Stimulated activated CD8-positive, alpha-beta memory T cell treated with anti-CD3 and anti-CD28 coated beads, Interleukin-12 subunit alpha, Interleukin-12 subunit beta, amount 100 ng/mL, for 4 hours (primary cell): ENCODE results near the gene SERPINB3.
"Not testable (repeated sequence)": the region's sequence is repeated elsewhere in the genome, so short reads cannot be mapped to it uniquely, and the experiment has no call there.

Source experiments
- DNase-seq: peaks from one replicate; pipeline ENCODE4 v3.0.0-alpha.2; 2020; ENCODE audit warnings: low read depth

Gene SERPINB3

DNA sequence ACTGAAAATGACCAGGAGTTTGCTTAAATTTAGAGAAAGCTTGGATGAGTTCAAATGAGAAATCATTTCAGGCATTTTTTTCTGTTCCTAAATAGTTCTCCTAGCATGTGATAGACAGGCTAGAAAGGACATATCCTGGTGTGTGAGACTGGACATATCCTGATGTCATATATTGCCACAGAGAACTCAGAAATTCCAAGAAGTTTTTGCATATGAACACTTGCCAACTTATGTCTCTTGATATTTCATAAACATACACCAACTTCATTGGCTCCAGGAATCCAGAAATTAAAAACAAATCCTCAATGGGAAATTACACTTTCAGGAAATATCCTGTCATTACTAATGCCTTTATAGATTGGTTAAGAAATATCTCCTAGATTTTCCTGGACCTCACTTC, 14.8 kb downstream of the SERPINB3 start:
- no peak for DNase-seq

- not testable (repeated sequence) for DNase-seq
Measured at GRCh38 chr18:63644694-63645093, 17.0 kb downstream of the SERPINB3 start.

GRCh38 chr18:63644142-63644541, 17.6 kb downstream of the SERPINB3 start, which contains the start of gene SERPINB4:
Gene SERPINB4, minus strand, starts transcription at chr18:63644256. Its CDS starts 679 bp downstream, at chr18:63643577.
- not testable (repeated sequence) for DNase-seq

DNA sequence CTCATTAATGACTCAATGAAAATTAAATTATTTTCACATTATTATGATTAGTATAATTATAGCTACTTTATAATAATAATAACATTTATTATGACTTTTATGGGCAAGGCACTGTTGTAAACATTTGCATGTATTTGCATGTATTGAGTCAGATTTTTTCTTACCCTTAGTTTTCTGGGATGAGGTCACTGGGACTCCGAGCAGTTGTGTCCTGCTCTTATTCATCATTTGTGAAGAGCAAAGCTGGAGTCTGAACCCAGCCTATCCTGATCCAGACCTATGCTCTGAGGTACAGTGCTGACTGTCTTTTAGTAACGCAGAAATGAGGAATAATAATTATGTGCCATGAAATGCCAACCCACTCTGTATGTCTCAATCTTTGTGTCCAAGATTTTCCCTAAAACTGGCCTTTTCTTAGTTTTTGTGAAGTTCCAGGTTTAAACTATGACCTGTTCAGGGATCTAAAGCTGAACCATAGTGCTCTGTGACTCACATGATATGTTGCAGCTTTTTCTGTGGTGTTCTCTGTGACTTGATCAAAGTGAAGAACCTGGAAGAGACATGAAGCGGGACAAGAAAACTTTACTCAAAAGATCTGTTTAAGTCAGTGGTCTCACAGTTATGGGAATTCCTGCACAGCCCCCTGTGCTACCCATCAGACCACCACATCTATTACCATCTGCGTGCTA, 18.9 kb downstream of the SERPINB3 start:
- DNase-seq: not testable (repeated sequence)

GRCh38 chr18:63641157-63641680, 20.5 kb downstream of the SERPINB3 start:
- DNase-seq: not testable (repeated sequence)

- no peak for DNase-seq
Measured at GRCh38 chr18:63637703-63638102, 24.0 kb downstream of the SERPINB3 start.

DNA sequence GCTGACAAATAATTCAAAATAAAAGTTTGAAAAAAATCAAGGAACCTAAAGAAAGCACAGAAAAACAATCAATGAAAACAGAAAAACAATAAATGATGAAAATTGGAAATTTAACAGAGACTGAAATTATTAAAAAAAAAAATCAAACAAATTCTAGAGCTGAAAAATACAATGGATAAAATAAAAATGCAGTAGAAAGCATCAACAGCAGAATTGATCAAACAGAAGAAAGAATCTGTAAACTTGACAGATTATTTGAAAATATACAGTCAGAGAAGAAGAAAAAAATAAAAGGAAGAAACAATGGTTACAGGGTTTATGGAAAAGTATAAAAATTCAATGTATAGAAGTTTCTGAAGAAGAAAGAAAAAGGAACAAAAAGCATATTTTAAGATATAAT, 33.9 kb downstream of the SERPINB3 start:
- DNase-seq: no peak

DNA sequence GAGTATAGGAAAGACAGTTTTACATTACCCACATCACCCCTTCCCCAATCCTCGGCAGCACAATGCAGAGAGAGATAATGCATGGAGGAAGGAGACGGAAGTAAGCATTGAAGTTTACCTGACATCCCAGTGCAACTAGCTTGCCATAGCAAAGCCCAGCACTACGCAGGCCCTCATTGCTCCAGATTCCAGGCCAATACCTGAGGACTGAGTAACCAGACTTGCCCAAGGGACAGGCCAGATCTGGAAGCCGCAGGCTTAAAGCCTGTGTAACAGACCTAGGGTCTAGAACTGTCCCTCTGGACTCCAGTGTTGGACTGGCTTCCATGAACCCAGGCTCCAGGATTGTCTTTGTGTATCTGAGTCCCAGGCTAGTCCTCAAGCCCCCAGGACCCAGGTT, 35.3 kb downstream of the SERPINB3 start:
- no peak for DNase-seq

DNA sequence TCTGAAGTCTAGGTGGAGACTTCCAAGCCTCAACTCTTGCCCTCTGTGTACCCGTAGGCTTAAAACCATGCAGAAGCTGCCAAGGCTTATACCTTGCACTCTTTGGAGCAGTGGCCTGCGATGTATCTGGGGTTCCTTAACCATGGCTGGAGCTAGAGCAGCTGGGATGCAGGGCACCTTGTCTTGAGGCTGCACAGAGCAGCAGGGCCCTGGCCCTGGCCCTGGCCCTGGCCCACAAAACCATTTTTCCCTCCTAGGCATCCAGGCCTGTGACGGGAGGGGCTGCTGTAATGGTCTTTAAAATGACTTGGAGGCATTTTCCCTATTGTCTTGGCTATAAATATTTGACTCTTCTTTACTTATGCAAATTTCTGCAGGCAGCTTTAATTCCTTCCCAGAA, 36.8 kb downstream of the SERPINB3 start:
- DNase-seq: no peak

DNA sequence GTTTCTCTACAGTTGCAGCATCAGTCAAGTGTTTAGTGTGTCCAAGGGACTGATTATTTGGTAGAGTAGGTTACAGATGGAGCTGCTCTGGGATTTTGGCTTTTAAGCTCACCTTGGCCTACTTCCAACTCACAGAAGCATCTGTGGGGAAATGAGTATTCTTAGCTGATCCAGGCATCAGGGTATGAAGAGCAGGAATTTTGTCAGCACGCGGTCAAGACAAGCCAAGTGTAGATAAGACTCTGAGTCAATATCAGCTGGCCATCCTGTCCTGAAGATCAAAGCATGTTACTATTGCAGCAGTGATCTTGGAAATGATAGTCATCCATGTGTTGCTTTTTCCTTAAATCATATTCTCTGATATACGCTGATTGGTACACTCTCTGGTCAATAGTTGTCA, 42.0 kb downstream of the SERPINB3 start:
- DNase-seq: no peak

DNA sequence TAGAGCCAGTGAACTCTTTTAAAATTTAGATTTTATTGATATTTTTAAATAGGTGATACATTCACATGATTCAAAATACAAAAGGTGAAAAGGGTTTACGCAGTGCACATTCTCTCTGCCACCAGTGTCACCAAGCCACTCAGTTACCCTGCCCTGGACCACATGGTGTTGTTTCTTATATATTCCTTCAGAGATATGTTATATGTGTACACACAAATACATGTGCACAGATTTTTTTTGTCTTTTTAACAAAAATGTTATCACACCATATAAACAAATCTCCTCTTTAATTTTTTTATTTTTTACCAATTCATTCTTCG, 43.8 kb downstream of the SERPINB3 start:
- DNase-seq: no peak

DNA sequence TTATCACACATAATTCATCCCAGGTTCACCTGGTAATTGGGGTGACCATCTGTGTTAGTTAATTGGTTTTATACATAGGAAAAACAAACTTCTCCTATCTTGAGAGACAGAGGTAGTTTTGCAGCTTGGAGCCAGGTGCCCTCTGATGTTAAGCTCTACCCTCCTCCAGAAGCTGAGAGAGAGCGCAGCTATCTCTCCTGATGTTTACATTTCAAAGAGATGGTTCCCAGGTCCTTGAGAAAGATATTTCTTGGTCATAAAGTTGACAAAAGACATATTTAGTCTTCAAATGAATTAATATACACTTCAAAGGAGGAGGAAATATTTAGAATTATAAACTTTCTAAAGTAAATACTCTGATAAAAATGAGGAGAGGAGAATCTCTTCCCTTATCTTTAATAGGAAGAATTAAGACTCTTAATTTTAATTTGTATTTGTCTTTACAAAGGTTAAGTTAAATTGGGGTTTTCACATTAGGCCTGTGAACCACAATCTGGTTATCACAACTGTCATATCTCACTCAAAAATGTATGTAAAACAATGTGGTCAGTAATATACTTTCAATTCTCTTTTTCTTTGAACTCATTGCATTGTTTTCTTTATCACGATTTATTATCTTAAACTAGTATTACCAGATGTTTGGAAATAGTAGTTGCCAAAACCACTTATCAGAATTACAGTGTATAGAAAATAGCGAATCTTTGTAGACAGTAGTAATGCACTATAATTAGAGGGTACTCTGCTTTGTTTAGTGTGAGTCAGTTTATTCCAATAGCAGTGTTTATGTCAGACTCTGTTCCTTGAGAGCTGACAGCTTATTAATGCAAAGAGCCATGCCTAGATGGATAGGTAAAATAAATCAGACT, 44.4 kb downstream of the SERPINB3 start:
- DNase-seq: no peak

DNA sequence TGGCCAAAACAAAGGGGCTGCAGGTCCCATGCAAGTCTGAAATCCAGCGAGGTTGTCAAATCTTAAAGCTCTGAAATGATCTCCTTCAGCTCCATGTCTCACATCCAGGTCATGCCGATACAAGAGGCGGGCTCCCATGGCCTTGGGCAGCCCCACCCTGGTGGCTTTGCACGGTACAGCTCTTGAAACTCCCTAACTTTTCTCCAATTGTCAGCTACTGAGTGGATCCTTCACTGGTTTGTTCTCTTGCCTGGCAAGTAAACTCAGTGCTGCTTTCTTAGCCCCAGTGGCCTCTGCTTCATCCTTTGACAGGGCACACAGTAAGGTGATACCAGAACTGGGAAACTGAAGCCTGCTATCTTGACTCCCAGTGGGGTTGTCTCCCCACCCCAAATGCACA, 48.3 kb downstream of the SERPINB3 start:
- no peak for DNase-seq

DNA sequence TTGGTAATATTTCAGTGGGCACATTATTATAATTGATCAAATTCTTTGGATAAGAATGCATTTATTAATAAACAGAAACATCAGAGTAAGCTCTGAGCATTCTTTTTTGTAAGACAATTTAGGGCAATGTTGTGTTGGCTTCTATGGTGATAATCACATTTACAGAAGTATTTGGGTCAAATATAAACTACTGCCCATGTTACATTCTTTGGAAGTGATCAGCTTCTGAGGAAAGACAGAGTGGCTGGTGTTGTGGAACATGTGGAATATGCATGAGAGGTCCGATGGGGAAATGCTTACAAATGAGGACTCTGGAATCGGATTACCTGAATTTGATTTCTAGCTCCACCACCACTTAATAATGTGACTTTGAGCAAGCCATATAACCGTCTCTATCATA, 55.2 kb downstream of the SERPINB3 start:
- no peak for DNase-seq
